K562 (cell line): ENCODE measurements around the gene UQCRHL. TPM values are rescaled to one million over a fixed set of nuclear protein-coding genes. Genes with fewer than 3 reads are reported as not detected.

Experiments
- DPF2 ChIP-seq: fragments of 450-650 bp; IDR thresholded peaks from 2 replicates; pipeline ENCODE4 v1.6.1; 2016
- FOS ChIP-seq: IDR thresholded peaks from 3 replicates; pipeline ENCODE4 v1.6.1; 2011; ENCODE audit not compliant: insufficient read length; ENCODE audit errors: extremely low read depth
- FUS ChIP-seq: fragments of 200-400 bp; formaldehyde crosslinking; optimal IDR thresholded peaks from 2 replicates; pipeline ENCODE3; 2017; ENCODE audit warnings: low read depth, low read length
- GTF3C2 ChIP-seq: IDR thresholded peaks from 3 replicates; pipeline ENCODE4 v1.6.1; 2011; ENCODE audit warnings: borderline replicate concordance, mild to moderate bottlenecking, moderate library complexity; ENCODE audit not compliant: insufficient read length; ENCODE audit errors: extremely low read depth
- MIER1 ChIP-seq: fragments of 450-650 bp; IDR thresholded peaks from 2 replicates; pipeline ENCODE4 v1.6.1; 2016; ENCODE audit warnings: antibody characterized with exemption, mild to moderate bottlenecking, low read depth
- NFIC ChIP-seq: fragments of 450-650 bp; IDR thresholded peaks from 2 replicates; pipeline ENCODE4 v1.6.1; 2017; ENCODE audit warnings: mild to moderate bottlenecking, inconsistent platforms
- NR4A1 ChIP-seq, 2 experiments: fragments of 250-450 bp in 1 of 2; fragments of 450-650 bp in 1 of 2; sonication (Bioruptor Pico) in 1 of 2; IDR thresholded peaks; 2 replicates each; pipeline versions ENCODE4 v1.4.0 to v1.6.1; 2016 to 2020; ENCODE audit warnings: mild to moderate bottlenecking in 2 of 2, missing compliant biosample characterization in 1 of 2, missing genetic modification characterization in 1 of 2, moderate library complexity in 1 of 2
- POLR2G ChIP-seq: fragments of 200-400 bp; formaldehyde crosslinking; IDR thresholded peaks from 2 replicates; pipeline ENCODE4 v1.6.1; 2017; ENCODE audit warnings: low read depth, mild to moderate bottlenecking, antibody characterized with exemption, low read length, moderate library complexity
- PRPF4 ChIP-seq: fragments of 200-400 bp; formaldehyde crosslinking; IDR thresholded peaks from one replicate; pipeline ENCODE4 v1.6.1; 2017; ENCODE audit warnings: low read length, low read depth, mild to moderate bottlenecking; ENCODE audit not compliant: insufficient read depth, poor library complexity, severe bottlenecking
- RNF2 ChIP-seq: sonication (generic); IDR thresholded peaks from 2 replicates; pipeline ENCODE4 v1.6.1; 2016
- SMARCE1 ChIP-seq: fragments of 450-650 bp; IDR thresholded peaks from 2 replicates; pipeline ENCODE4 v1.7.1; 2016; ENCODE audit warnings: mild to moderate bottlenecking
- SMC3 ChIP-seq: conservative IDR thresholded peaks from 2 replicates; pipeline ENCODE4 v1.6.1; 2011; ENCODE audit warnings: low read depth, low read length, improper control_type of control experiment; ENCODE audit not compliant: insufficient read depth
- STAG1 ChIP-seq: sonication (generic); formaldehyde crosslinking; IDR thresholded peaks from 2 replicates; pipeline ENCODE4 v1.5.0; 2020; ENCODE audit warnings: missing genetic modification reagents, borderline replicate concordance
- TARDBP ChIP-seq: fragments of 450-650 bp; IDR thresholded peaks from 2 replicates; pipeline ENCODE4 v1.6.1; 2016
- ZBTB33 ChIP-seq: sonication (generic); formaldehyde crosslinking; IDR thresholded peaks from 2 replicates; pipeline ENCODE4 v1.8.1; 2023; ENCODE audit warnings: mild to moderate bottlenecking, missing genetic modification reagents
- ZEB2 ChIP-seq: fragments of 450-650 bp; IDR thresholded peaks from 2 replicates; pipeline ENCODE4 v1.6.1; 2016
- ZKSCAN8 ChIP-seq: fragments of 200-800 bp; sonication (Bioruptor generic); IDR thresholded peaks from 2 replicates; pipeline ENCODE4 v1.6.1; 2016; ENCODE audit warnings: missing genetic modification characterization, missing compliant biosample characterization
- ZNF197 ChIP-seq: fragments of 200-800 bp; sonication (Bioruptor generic); IDR thresholded peaks from 2 replicates; pipeline ENCODE4 v1.6.1; 2016; ENCODE audit warnings: low read depth, missing genetic modification characterization, missing compliant biosample characterization
- ZNF395 ChIP-seq: fragments of 200-800 bp; sonication (Bioruptor generic); IDR thresholded peaks from 2 replicates; pipeline ENCODE4 v1.6.1; 2017; ENCODE audit warnings: missing genetic modification characterization, missing compliant biosample characterization
- ZNF436 ChIP-seq: fragments of 250-450, 450-650 bp; sonication (Bioruptor Pico); formaldehyde crosslinking; IDR thresholded peaks from 2 replicates; pipeline ENCODE4 v1.7.0; 2020; ENCODE audit warnings: mild to moderate bottlenecking
- ZNF551 ChIP-seq: fragments of 250-450 bp; sonication (Bioruptor Pico); IDR thresholded peaks from 2 replicates; pipeline ENCODE4 v1.5.0; 2021; ENCODE audit warnings: mild to moderate bottlenecking, moderate library complexity
- polyA plus RNA-seq, 8 experiments: library from polyadenylated mRNA; depleted of rRNA in 4 of 8; stranded (reverse) in 5 of 8; unstranded in 3 of 8; fragments of >200 nt; fragmentation: Nextera tagmentation in 2 of 8; fragmentation: Illumina TruSeq in 1 of 8; extraction: Ambion mirVana in 2 of 8; extraction: Trizol in 1 of 8; gene quantifications; 2 replicates each; pipeline versions ENCODE4 v1.2.1 to v1.2.3, GENCODE V29; 2011 to 2014; ENCODE audit warnings: inconsistent platforms in 1 of 8, missing spikeins in 1 of 8
- total RNA-seq, 7 experiments: library from RNA; depleted of rRNA in 6 of 7; stranded (reverse); fragments of >200 nt in 6 of 7; fragmentation: Illumina TruSeq in 2 of 7; extraction: Trizol in 2 of 7; gene quantifications; 2 replicates each; pipeline versions ENCODE4 v1.2.1 to v1.2.3, GENCODE V29; 2011 to 2021; ENCODE audit warnings: low replicate concordance in 1 of 7

The UQCRHL gene
- total and polyA plus RNA-seq, 9 of the 15 experiments (the other 6 are each of a cell fraction or from before 2014, with no cell fraction given) = 5.1 to 41.3 (median 21.8) TPM

- peak; percentile 95 for TF ChIP-seq ZNF395 (CRISPR knock-in tag)
- TF ChIP-seq GTF3C2 = no peak
- TF ChIP-seq FOS = peak; percentile 14
- peak; percentile 83 for TF ChIP-seq TARDBP
- TF ChIP-seq SMC3 = 0 out of 2 replicates have a peak, but pooled peaks have one; percentile 3
- TF ChIP-seq ZBTB33 (CRISPR knock-in tag) = peak; percentile 68
- no peak for TF ChIP-seq ZNF551 (CRISPR knock-in tag)
- peak; percentile 83; the same call in 1 of the 2 replicates for TF ChIP-seq NR4A1 (CRISPR knock-in tag; IDR thresholded peaks at IDR 0.05)
- 0 out of 2 replicates have a peak, but pooled peaks have one; percentile 55 for TF ChIP-seq NR4A1 (tag; IDR thresholded peaks at IDR 0.05)
- peak; percentile 20; the same call in 1 of the 2 replicates for TF ChIP-seq STAG1 (CRISPR knock-in tag)
- TF ChIP-seq DPF2 = peak; percentile 73
- TF ChIP-seq ZNF436 (CRISPR knock-in tag) = peak; percentile 14; the same call in 1 of the 2 replicates
- 0 out of 2 replicates have a peak, but pooled peaks have one; percentile 42 for TF ChIP-seq MIER1
- peak; percentile 86 for TF ChIP-seq FUS
- TF ChIP-seq SMARCE1 = peak; percentile 42; the same call in 1 of the 2 replicates
- peak; percentile 96 for TF ChIP-seq ZNF197 (CRISPR knock-in tag)
- TF ChIP-seq RNF2 = 0 out of 2 replicates have a peak, but pooled peaks have one; percentile 30
- TF ChIP-seq NFIC = peak; percentile 28
- TF ChIP-seq ZEB2 = peak; percentile 69
- peak; percentile 94 for TF ChIP-seq POLR2G
- peak; percentile 46 for TF ChIP-seq PRPF4
- no peak; the same call in 1 of the 2 replicates for TF ChIP-seq ZKSCAN8 (CRISPR knock-in tag)
Measured at GRCh38 chr1:15834406-15835204, 27.2 kb upstream of the UQCRHL start (continued).
